DMS53 treated with DMSO at 0.1 percent for 48 hours (cell line): ENCODE measurements around the gene GSG1L.

Experiments
- DNase-seq: peaks from one replicate; lab custom pipeline; 2025; ENCODE audit not compliant: unreplicated experiment; lab: John Stamatoyannopoulos, UW

The GSG1L gene

GRCh38 chr16:28092721-28093384, 29.3 kb upstream of the GSG1L start:
- DNase-seq: no peak

GRCh38 chr16:28091656-28092055, 28.1 kb upstream of the GSG1L start:
- no peak for DNase-seq

GRCh38 chr16:28090646-28091377, 27.3 kb upstream of the GSG1L start:
- DNase-seq: no peak

GRCh38 chr16:28089992-28090365, 26.5 kb upstream of the GSG1L start:
- no peak for DNase-seq

- DNase-seq: no peak
Observed at GRCh38 chr16:28089205-28089991, 25.9 kb upstream of the GSG1L start.

GRCh38 chr16:28087675-28088300, 24.3 kb upstream of the GSG1L start:
- DNase-seq: no peak

- DNase-seq: no peak
Observed at GRCh38 chr16:28087140-28087660, 23.7 kb upstream of the GSG1L start.

GRCh38 chr16:28086186-28087139, 22.9 kb upstream of the GSG1L start:
- DNase-seq: no peak

GRCh38 chr16:28085389-28086171, 22.1 kb upstream of the GSG1L start:
- no peak for DNase-seq

- DNase-seq: no peak
Observed at GRCh38 chr16:28084209-28084608, 20.7 kb upstream of the GSG1L start.

- DNase-seq: no peak
Observed at GRCh38 chr16:28082624-28083023, 19.1 kb upstream of the GSG1L start.

GRCh38 chr16:28081391-28081968, 18.0 kb upstream of the GSG1L start:
- no peak for DNase-seq

- no peak for DNase-seq
Observed at GRCh38 chr16:28078261-28078660, 14.7 kb upstream of the GSG1L start.

- no peak for DNase-seq
Observed at GRCh38 chr16:28073836-28074235, 10.3 kb upstream of the GSG1L start.

GRCh38 chr16:28072087-28072486, 8.6 kb upstream of the GSG1L start:
- DNase-seq: no peak

- no peak for DNase-seq
Observed at GRCh38 chr16:28069971-28070794, 6.7 kb upstream of the GSG1L start.

- no peak for DNase-seq
Observed at GRCh38 chr16:28068976-28069375, 5.5 kb upstream of the GSG1L start.
